ENCODE measurements around the gene MTM1.

MTM1 gene

GRCh38 chrX:150568320-150569154 is at the start of gene MTM1:
TSS of gene MTM1 (plus strand) at chrX:150568621. CDS start at chrX:150592615, 23,994 bp downstream.
- peak; percentile 64 to 85 for DNase-seq (ENCODE audit: low read depth in 2 of 2, low spot score in 1 of 2)

GRCh38 chrX:150522494-150522893 is 45.9 kb upstream of the MTM1 start:
- DNase-seq (ENCODE audit: low read depth in 2 of 2, low spot score in 1 of 2), result no peak

- DNase-seq (ENCODE audit: low read depth in 2 of 2, low spot score in 1 of 2), result no peak
These were observed 43.1 kb upstream of the MTM1 start for GRCh38 chrX:150525061-150525919.

- no peak for DNase-seq (ENCODE audit: low read depth in 2 of 2, low spot score in 1 of 2)
These were observed 41.7 kb upstream of the MTM1 start for GRCh38 chrX:150526692-150527091.

GRCh38 chrX:150527108-150527507 is 41.3 kb upstream of the MTM1 start:
- no peak for DNase-seq (ENCODE audit: low read depth in 2 of 2, low spot score in 1 of 2)

GRCh38 chrX:150529587-150529986 is 38.8 kb upstream of the MTM1 start:
- no peak for DNase-seq (ENCODE audit: low read depth in 2 of 2, low spot score in 1 of 2)

- no peak for DNase-seq (ENCODE audit: low read depth in 2 of 2, low spot score in 1 of 2)
These were observed 37.6 kb upstream of the MTM1 start for GRCh38 chrX:150530821-150531220.

GRCh38 chrX:150531467-150531866 is 37.0 kb upstream of the MTM1 start:
- DNase-seq (ENCODE audit: low read depth in 2 of 2, low spot score in 1 of 2), result no peak

- no peak for DNase-seq (ENCODE audit: low read depth in 2 of 2, low spot score in 1 of 2)
These were observed 34.6 kb upstream of the MTM1 start for GRCh38 chrX:150533863-150534262.

GRCh38 chrX:150536455-150537116 is 31.8 kb upstream of the MTM1 start:
- DNase-seq (ENCODE audit: low read depth in 2 of 2, low spot score in 1 of 2), result no peak

- DNase-seq (ENCODE audit: low read depth in 2 of 2, low spot score in 1 of 2), result no peak
These were observed 30.6 kb upstream of the MTM1 start for GRCh38 chrX:150537851-150538250.

- DNase-seq (ENCODE audit: low read depth in 2 of 2, low spot score in 1 of 2), result no peak
These were observed 27.5 kb upstream of the MTM1 start for GRCh38 chrX:150540965-150541364.

GRCh38 chrX:150542846-150543229 is 25.6 kb upstream of the MTM1 start:
- no peak for DNase-seq (ENCODE audit: low read depth in 2 of 2, low spot score in 1 of 2)

- DNase-seq (ENCODE audit: low read depth in 2 of 2, low spot score in 1 of 2), result no peak
These were observed 24.9 kb upstream of the MTM1 start for GRCh38 chrX:150543230-150544155.

- DNase-seq (ENCODE audit: low read depth in 2 of 2, low spot score in 1 of 2), result no peak
These were observed 24.1 kb upstream of the MTM1 start for GRCh38 chrX:150544222-150544787.

- DNase-seq (ENCODE audit: low read depth in 2 of 2, low spot score in 1 of 2), result no peak
These were observed 23.3 kb upstream of the MTM1 start for GRCh38 chrX:150544835-150545770.

GRCh38 chrX:150546711-150547153 is 21.7 kb upstream of the MTM1 start:
- DNase-seq (ENCODE audit: low read depth in 2 of 2, low spot score in 1 of 2), result no peak

- no peak for DNase-seq (ENCODE audit: low read depth in 2 of 2, low spot score in 1 of 2)
These were observed 20.9 kb upstream of the MTM1 start for GRCh38 chrX:150547375-150548115.
